Kasumi-1 (cell line): ENCODE data around the gene SCO2.

ENCODE experiments used
- DNase-seq, 2 experiments: peaks; one replicate each; lab custom pipeline; 2025; lab: John Stamatoyannopoulos, UW

Gene SCO2

GRCh38 chr22:50551160-50551752 is 25.9 kb upstream of the SCO2 start:
- no peak for DNase-seq

- no peak for DNase-seq
Measured at GRCh38 chr22:50550395-50550794, 25.0 kb upstream of the SCO2 start.

- DNase-seq, result no peak
Measured at GRCh38 chr22:50548921-50549790, 23.8 kb upstream of the SCO2 start.

- peak in 1 of 2 experiments; percentile 27 for DNase-seq
Measured at GRCh38 chr22:50548040-50548920, 22.9 kb upstream of the SCO2 start.

- no peak for DNase-seq
Measured at GRCh38 chr22:50547263-50547985, 22.0 kb upstream of the SCO2 start.

- DNase-seq, result no peak
Measured at GRCh38 chr22:50546326-50547262, 21.2 kb upstream of the SCO2 start.

GRCh38 chr22:50545522-50546325 is 20.3 kb upstream of the SCO2 start, which contains the start of gene KLHDC7B:
Gene KLHDC7B, plus strand, starts transcription at chr22:50545899. Its CDS starts 345 bp downstream, at chr22:50546244.
- DNase-seq, result no peak

- DNase-seq, result no peak
Measured at GRCh38 chr22:50544746-50545253, 19.4 kb upstream of the SCO2 start.

- peak; percentile 72 for DNase-seq
Measured at GRCh38 chr22:50544078-50544745, 18.8 kb upstream of the SCO2 start.

- no peak for DNase-seq
Measured at GRCh38 chr22:50542416-50542927, 17.1 kb upstream of the SCO2 start.

GRCh38 chr22:50541667-50542026 is 16.2 kb upstream of the SCO2 start:
- peak; percentile 25 to 32 for DNase-seq

- no peak for DNase-seq
Measured at GRCh38 chr22:50540381-50540780, 15.0 kb upstream of the SCO2 start.

GRCh38 chr22:50537765-50538164 is 12.4 kb upstream of the SCO2 start:
- no peak for DNase-seq

- no peak for DNase-seq
Measured at GRCh38 chr22:50536226-50536625, 10.8 kb upstream of the SCO2 start.

- DNase-seq, result no peak
Measured at GRCh38 chr22:50535113-50535512, 9.7 kb upstream of the SCO2 start.

- peak; percentile 17 to 31 for DNase-seq
Measured at GRCh38 chr22:50533856-50534711, 8.7 kb upstream of the SCO2 start.
